Panc1 (cell line): Measurements from ENCODE around the gene NEURL1B. TPM values are rescaled to one million over a fixed set of nuclear protein-coding genes. Genes with fewer than 3 reads are reported as not detected.

Source experiments
- ATAC-seq: fragments of 200-7000 bp; cut with Tn5 transposase; 2 replicates; pipeline ENCODE4 v1.9.1; 2020; ENCODE audit warnings: mild to moderate bottlenecking, moderate library complexity
- BruUV-seq: library from RNA; stranded (reverse); fragments of 400-500 nt; replicated peaks from 2 replicates; lab custom pipeline; 2021; lab: Mats Ljungman, UMichigan
- CTCF ChIA-PET: fragments of 300-600 bp; sonication (Branson Sonifier 250); formaldehyde crosslinking; loops from one replicate; lab custom pipeline; 2022; ENCODE audit warnings: antibody characterized with exemption; lab: Charles Lee
- POLR2A ChIA-PET: fragments of 300-600 bp; sonication (Branson Sonifier 250); formaldehyde crosslinking; loops from one replicate; lab custom pipeline; 2022; ENCODE audit warnings: antibody characterized with exemption; lab: Charles Lee
- DNase-seq: peaks from one replicate; pipeline ENCODE4 v3.0.0-alpha.2; 2010; ENCODE audit warnings: low read depth, low spot score
- H3K27ac ChIP-seq: 2 replicates; pipeline ENCODE4 v1.5.1; 2011; ENCODE audit warnings: mild to moderate bottlenecking, low read length, inconsistent platforms
- H3K27me3 ChIP-seq: fragments of 200-500 bp; sonication (Bioruptor generic); 2 replicates; pipeline ENCODE4 v1.6.0; 2014; ENCODE audit warnings: low read length, inconsistent platforms; ENCODE audit not compliant: control insufficient read depth, insufficient read depth
- H3K36me3 ChIP-seq: fragments of 200-500 bp; sonication (Bioruptor generic); 2 replicates; pipeline ENCODE4 v1.5.1; 2014; ENCODE audit warnings: inconsistent platforms, mild to moderate bottlenecking, low read length, moderate library complexity; ENCODE audit not compliant: control insufficient read depth, insufficient read depth
- H3K4me1 ChIP-seq: 2 replicates; pipeline ENCODE4 v1.5.1; 2011; ENCODE audit warnings: inconsistent platforms, mild to moderate bottlenecking, low read length, moderate library complexity; ENCODE audit not compliant: control insufficient read depth, insufficient read depth
- H3K4me3 ChIP-seq, 2 experiments: 2 replicates each; pipeline ENCODE4 v1.5.1; 2011 to 2012; ENCODE audit warnings: low read depth in 2 of 2, low read length in 2 of 2, mild to moderate bottlenecking in 2 of 2, inconsistent platforms in 1 of 2, moderate library complexity in 1 of 2
- H3K9me3 ChIP-seq: fragments of 200-500 bp; sonication (Bioruptor generic); 2 replicates; pipeline ENCODE4 v1.5.1; 2014; ENCODE audit warnings: low read depth, mild to moderate bottlenecking, inconsistent platforms, low read length, moderate library complexity; ENCODE audit not compliant: control insufficient read depth, insufficient read depth
- SIN3A ChIP-seq: IDR thresholded peaks from 2 replicates; pipeline ENCODE4 v1.6.1; 2012; ENCODE audit warnings: low read depth, mild to moderate bottlenecking, low read length, moderate library complexity, borderline replicate concordance; ENCODE audit not compliant: insufficient read depth
- TCF7L2 ChIP-seq: IDR thresholded peaks from 2 replicates; pipeline ENCODE4 v1.6.1; 2011; ENCODE audit warnings: mild to moderate bottlenecking, low read depth, low read length, inconsistent platforms
- in situ Hi-C: cut with HindIII; loops from 2 replicates; pipeline ENCODE4 v1.10.0; 2016; ENCODE audit warnings: low sequenced_read_pairs, low pct_unique_long_range_greater_than_20kb
- intact Hi-C: fragments of 100-400 bp; cut with micrococcal nuclease; formaldehyde crosslinking; loops from one replicate; pipeline ENCODE4 v1.10.0; 2022; ENCODE audit not compliant: unreplicated experiment
- total RNA-seq: library from RNA; stranded (reverse); gene quantifications from one replicate; pipeline ENCODE4 v1.2.1, GENCODE V29; 2021; ENCODE audit not compliant: unreplicated experiment
- TF ChIP-seq, protein P1 (sequence below): fragments of 450-650 bp; IDR thresholded peaks from 2 replicates; pipeline ENCODE4 v1.5.1; 2017; ENCODE audit warnings: mild to moderate bottlenecking
- TF ChIP-seq, protein P2 (sequence below), 2 experiments: IDR thresholded peaks; 2 replicates each; pipeline ENCODE4 v1.6.1; 2011 to 2012; ENCODE audit warnings: low read depth in 2 of 2, control low read depth in 1 of 2, low read length in 1 of 2, mild to moderate bottlenecking in 1 of 2, moderate library complexity in 1 of 2; ENCODE audit not compliant: insufficient read depth in 1 of 2

Gene NEURL1B
- total RNA-seq, 1 experiment from 2014 or later = 5.3 TPM

DNA sequence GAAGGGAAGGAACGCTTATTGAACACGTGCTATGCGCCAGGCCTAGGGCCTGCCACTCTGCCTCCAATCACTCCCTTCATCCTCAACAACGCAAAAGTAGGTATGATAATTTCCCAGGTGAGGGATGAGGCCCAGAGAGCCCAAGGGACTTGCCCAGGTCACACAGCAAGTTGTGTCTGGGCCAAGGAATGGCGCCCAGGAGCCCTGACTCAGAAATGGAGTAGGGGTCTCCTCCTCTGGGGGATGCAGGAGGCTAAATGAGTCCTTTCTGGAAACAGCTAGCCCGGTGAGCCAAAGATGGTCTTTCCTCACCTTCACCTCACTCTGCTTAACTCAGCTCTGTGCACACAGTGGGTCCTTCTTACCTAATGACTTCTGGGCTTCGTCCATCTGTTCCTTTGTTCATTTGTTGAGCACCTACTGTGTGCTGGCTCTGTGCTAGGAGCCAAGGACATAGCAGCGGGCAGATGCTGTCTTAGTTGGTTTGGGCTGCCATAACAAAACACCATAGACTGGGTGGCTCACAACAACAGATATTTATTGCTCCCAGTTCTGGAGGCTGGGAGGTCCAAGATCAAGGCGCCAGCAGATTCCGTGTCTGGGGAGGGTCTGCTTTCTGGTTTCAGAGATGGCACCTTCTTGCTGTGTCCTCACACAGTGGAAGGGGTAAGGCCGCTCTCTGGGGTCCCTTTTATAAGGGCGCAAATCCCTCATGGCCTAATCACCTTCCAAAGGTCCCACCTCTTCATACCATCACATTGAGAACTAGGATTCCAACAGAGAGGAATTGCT is 22.3 kb upstream of the NEURL1B start:
- no peak for DNase-seq
- intact Hi-C loops = no loop called here

DNA sequence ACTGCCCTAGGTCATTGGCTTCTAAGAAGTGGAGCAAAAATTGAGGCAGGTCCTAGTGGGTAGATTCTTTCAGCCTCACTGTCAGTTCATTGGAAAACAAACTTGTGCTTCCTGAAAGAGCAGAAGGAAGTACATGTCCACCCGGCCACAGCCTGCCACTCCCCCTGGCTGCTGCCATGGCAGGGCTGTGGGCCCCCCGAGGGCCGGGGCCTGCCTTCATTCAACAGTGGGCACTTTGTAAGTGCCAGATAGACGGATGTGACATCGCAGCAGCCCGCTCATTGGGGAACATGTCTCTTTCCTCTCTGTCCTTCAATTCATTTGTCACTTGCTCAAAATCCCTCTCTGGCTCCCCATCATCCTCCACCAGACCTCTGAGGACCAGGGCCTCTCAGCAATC is 20.6 kb upstream of the NEURL1B start:
- Histone ChIP-seq H3K9me3 (no peaks in the 10 kb centered on the region), H3K4me1 (no peaks in the 10 kb centered on the region), H3K27ac (no peak overlapping the region), H3K27me3 (no peaks in the 10 kb centered on the region; the same call in 1 of the 2 replicates), H3K36me3 (no peaks in the 10 kb centered on the region), H3K4me3 (no peak overlapping the region)
- no peak for ATAC-seq
- in situ Hi-C loops (no loop called here), intact Hi-C loops (no loop called here)
- TF ChIP-seq, protein P1, sequence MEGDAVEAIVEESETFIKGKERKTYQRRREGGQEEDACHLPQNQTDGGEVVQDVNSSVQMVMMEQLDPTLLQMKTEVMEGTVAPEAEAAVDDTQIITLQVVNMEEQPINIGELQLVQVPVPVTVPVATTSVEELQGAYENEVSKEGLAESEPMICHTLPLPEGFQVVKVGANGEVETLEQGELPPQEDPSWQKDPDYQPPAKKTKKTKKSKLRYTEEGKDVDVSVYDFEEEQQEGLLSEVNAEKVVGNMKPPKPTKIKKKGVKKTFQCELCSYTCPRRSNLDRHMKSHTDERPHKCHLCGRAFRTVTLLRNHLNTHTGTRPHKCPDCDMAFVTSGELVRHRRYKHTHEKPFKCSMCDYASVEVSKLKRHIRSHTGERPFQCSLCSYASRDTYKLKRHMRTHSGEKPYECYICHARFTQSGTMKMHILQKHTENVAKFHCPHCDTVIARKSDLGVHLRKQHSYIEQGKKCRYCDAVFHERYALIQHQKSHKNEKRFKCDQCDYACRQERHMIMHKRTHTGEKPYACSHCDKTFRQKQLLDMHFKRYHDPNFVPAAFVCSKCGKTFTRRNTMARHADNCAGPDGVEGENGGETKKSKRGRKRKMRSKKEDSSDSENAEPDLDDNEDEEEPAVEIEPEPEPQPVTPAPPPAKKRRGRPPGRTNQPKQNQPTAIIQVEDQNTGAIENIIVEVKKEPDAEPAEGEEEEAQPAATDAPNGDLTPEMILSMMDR = no peak
- TF ChIP-seq TCF7L2 (no peak), SIN3A (no peak)
- TF ChIP-seq, protein P2, sequence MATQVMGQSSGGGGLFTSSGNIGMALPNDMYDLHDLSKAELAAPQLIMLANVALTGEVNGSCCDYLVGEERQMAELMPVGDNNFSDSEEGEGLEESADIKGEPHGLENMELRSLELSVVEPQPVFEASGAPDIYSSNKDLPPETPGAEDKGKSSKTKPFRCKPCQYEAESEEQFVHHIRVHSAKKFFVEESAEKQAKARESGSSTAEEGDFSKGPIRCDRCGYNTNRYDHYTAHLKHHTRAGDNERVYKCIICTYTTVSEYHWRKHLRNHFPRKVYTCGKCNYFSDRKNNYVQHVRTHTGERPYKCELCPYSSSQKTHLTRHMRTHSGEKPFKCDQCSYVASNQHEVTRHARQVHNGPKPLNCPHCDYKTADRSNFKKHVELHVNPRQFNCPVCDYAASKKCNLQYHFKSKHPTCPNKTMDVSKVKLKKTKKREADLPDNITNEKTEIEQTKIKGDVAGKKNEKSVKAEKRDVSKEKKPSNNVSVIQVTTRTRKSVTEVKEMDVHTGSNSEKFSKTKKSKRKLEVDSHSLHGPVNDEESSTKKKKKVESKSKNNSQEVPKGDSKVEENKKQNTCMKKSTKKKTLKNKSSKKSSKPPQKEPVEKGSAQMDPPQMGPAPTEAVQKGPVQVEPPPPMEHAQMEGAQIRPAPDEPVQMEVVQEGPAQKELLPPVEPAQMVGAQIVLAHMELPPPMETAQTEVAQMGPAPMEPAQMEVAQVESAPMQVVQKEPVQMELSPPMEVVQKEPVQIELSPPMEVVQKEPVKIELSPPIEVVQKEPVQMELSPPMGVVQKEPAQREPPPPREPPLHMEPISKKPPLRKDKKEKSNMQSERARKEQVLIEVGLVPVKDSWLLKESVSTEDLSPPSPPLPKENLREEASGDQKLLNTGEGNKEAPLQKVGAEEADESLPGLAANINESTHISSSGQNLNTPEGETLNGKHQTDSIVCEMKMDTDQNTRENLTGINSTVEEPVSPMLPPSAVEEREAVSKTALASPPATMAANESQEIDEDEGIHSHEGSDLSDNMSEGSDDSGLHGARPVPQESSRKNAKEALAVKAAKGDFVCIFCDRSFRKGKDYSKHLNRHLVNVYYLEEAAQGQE (IDR thresholded peaks at IDR 0.05; ENCODE audit: insufficient read depth in 1 of 2, low read depth in 2 of 2, low read length in 1 of 2) = no peak
- ChIA-PET CTCF (no interaction called here), POLR2A (no interaction called here)
- no TSS peak for BruUV-seq
- no peak for DNase-seq

More for the DNA sequence above, 22.3 kb upstream of the NEURL1B start:
- H3K27ac ChIP-seq = no peak overlapping the region
- no peak overlapping the region for H3K4me3 ChIP-seq
- no TSS peak for BruUV-seq
- no peaks in the 10 kb centered on the region for H3K36me3 ChIP-seq
- CTCF ChIA-PET = no interaction called here
- in situ Hi-C loops = no loop called here
- no peak for TF ChIP-seq SIN3A
- no peaks in the 10 kb centered on the region; the same call in 1 of the 2 replicates for H3K27me3 ChIP-seq
- H3K9me3 ChIP-seq = no peaks in the 10 kb centered on the region
- no peak for ATAC-seq
- POLR2A ChIA-PET = no interaction called here
- H3K4me1 ChIP-seq = no peaks in the 10 kb centered on the region
